HG03135 (cell line): ENCODE results near the gene ZC3H7A.
"Not testable (repeated sequence)": the region's sequence is repeated elsewhere in the genome, so short reads cannot be mapped to it uniquely, and the experiment has no call there.

Experiments used
- ATAC-seq: cut with Tn5 transposase; IDR thresholded peaks from one replicate; pipeline ENCODE4 v1.9.1; 2021; ENCODE audit warnings: mild to moderate bottlenecking, moderate library complexity; ENCODE audit not compliant: unreplicated experiment

The ZC3H7A gene

GRCh38 chr16:11800382-11800718 lies 3.3 kb upstream of the ZC3H7A start:
- no peak for ATAC-seq

- no peak for ATAC-seq
Observed at GRCh38 chr16:11799509-11800381, 2.7 kb upstream of the ZC3H7A start.

- no peak for ATAC-seq
Observed at GRCh38 chr16:11799017-11799381, 1.9 kb upstream of the ZC3H7A start.

- ATAC-seq = peak; percentile 3
Observed at GRCh38 chr16:11797957-11798299, 870 bp upstream of the ZC3H7A start.

GRCh38 chr16:11796227-11797165 lies 562 bp downstream of the ZC3H7A start:
- ATAC-seq = peak; percentile 3

GRCh38 chr16:11795887-11796226 lies 1.2 kb downstream of the ZC3H7A start:
- ATAC-seq = no peak

GRCh38 chr16:11794996-11795886 lies 1.8 kb downstream of the ZC3H7A start:
- no peak for ATAC-seq

GRCh38 chr16:11794447-11794846 lies 2.6 kb downstream of the ZC3H7A start:
- ATAC-seq = no peak

GRCh38 chr16:11793840-11794239 lies 3.2 kb downstream of the ZC3H7A start:
- ATAC-seq = no peak

- no peak for ATAC-seq
Observed at GRCh38 chr16:11792410-11793241, 4.4 kb downstream of the ZC3H7A start.

- no peak for ATAC-seq
Observed at GRCh38 chr16:11791144-11791828, 5.8 kb downstream of the ZC3H7A start.

GRCh38 chr16:11788914-11789313 lies 8.1 kb downstream of the ZC3H7A start:
- no peak for ATAC-seq

- not testable (repeated sequence) for ATAC-seq
Observed at GRCh38 chr16:11784980-11785599, 12.0 kb downstream of the ZC3H7A start.

GRCh38 chr16:11784381-11784780 lies 12.7 kb downstream of the ZC3H7A start:
- ATAC-seq = not testable (repeated sequence)

GRCh38 chr16:11784038-11784369 lies 13.1 kb downstream of the ZC3H7A start:
- no peak for ATAC-seq

GRCh38 chr16:11783319-11784037 lies 13.6 kb downstream of the ZC3H7A start:
- ATAC-seq = peak; percentile 37

- no peak for ATAC-seq
Observed at GRCh38 chr16:11781773-11782172, 15.3 kb downstream of the ZC3H7A start.

GRCh38 chr16:11780991-11781680 lies 15.9 kb downstream of the ZC3H7A start:
- no peak for ATAC-seq
